Neural cell (in vitro differentiated cells): ENCODE results near the gene RNF19B. TPM values are rescaled to one million over a fixed set of nuclear protein-coding genes. Genes with fewer than 3 reads are reported as not detected.

ENCODE experiments used
- H2AFZ ChIP-seq: fragments of 200-600, 300-800 bp; sonication (generic), shearing (Covaris generic); 2 replicates; pipeline ENCODE4 v1.6.0; 2014; ENCODE audit warnings: low read depth, mild to moderate bottlenecking, antibody characterized with exemption, low read length, moderate library complexity
- H3F3A ChIP-seq: fragments of 200-600 bp; shearing (Covaris generic); 2 replicates; pipeline ENCODE4 v1.6.1; 2016; ENCODE audit warnings: mild to moderate bottlenecking, moderate library complexity, mixed read lengths, antibody characterized with exemption, low read length; ENCODE audit not compliant: insufficient read depth, poor library complexity, severe bottlenecking
- H3K27ac ChIP-seq: fragments of 200-600, 300-800 bp; sonication (generic), shearing (Covaris generic); 2 replicates; pipeline ENCODE4 v1.5.1; 2014; ENCODE audit warnings: mild to moderate bottlenecking, low read length, moderate library complexity
- H3K27me3 ChIP-seq: fragments of 300-800, 200-600 bp; sonication (generic), shearing (Covaris generic); 2 replicates; pipeline ENCODE4 v1.6.0; 2014; ENCODE audit warnings: mild to moderate bottlenecking, low read depth, low read length, moderate library complexity; ENCODE audit not compliant: insufficient read depth
- H3K36me3 ChIP-seq: fragments of 300-800, 200-600 bp; sonication (generic), shearing (Covaris generic); 2 replicates; pipeline ENCODE4 v1.5.1; 2014; ENCODE audit warnings: mild to moderate bottlenecking, antibody characterized with exemption, low read length, moderate library complexity; ENCODE audit not compliant: insufficient read depth
- H3K4me2 ChIP-seq: fragments of 300-800, 200-600 bp; sonication (generic), shearing (Covaris generic); 2 replicates; pipeline ENCODE4 v1.6.0; 2014; ENCODE audit warnings: mild to moderate bottlenecking, low read length
- H3K4me3 ChIP-seq: fragments of 300-800, 200-600 bp; sonication (generic), shearing (Covaris generic); 2 replicates; pipeline ENCODE4 v1.5.1; 2014; ENCODE audit warnings: mild to moderate bottlenecking, low read length, moderate library complexity
- H3K79me2 ChIP-seq: fragments of 200-600 bp; shearing (Covaris generic); replicated peaks from 2 replicates; pipeline ENCODE4 v1.6.0; 2014; ENCODE audit warnings: mild to moderate bottlenecking, low read length, moderate library complexity; ENCODE audit not compliant: insufficient read depth
- H3K9ac ChIP-seq: fragments of 300-800, 200-600 bp; sonication (generic), shearing (Covaris generic); 2 replicates; pipeline ENCODE4 v1.6.1; 2016; ENCODE audit warnings: mild to moderate bottlenecking, low read length, mixed read lengths
- H3K9me2 ChIP-seq: fragments of 200-600 bp; shearing (Covaris generic); 2 replicates; pipeline ENCODE4 v1.6.1; 2016; ENCODE audit warnings: mild to moderate bottlenecking, low read length, mixed read lengths; ENCODE audit not compliant: insufficient read depth
- H3K9me3 ChIP-seq: fragments of 200-600, 300-800 bp; sonication (generic), shearing (Covaris generic); 2 replicates; pipeline ENCODE4 v1.6.1; 2016; ENCODE audit warnings: mild to moderate bottlenecking, mixed run types, low read length, moderate library complexity, mixed read lengths
- H4K20me1 ChIP-seq: fragments of 200-600 bp; shearing (Covaris generic); 2 replicates; pipeline ENCODE4 v1.6.1; 2016; ENCODE audit warnings: mild to moderate bottlenecking, mixed run types; ENCODE audit not compliant: insufficient read depth
- CTCF ChIP-seq: fragments of 450-650 bp; IDR thresholded peaks from 2 replicates; pipeline ENCODE4 v1.5.1; 2014; ENCODE audit warnings: antibody characterized with exemption, mild to moderate bottlenecking, moderate library complexity; ENCODE audit not compliant: poor library complexity, severe bottlenecking
- EP300 ChIP-seq: fragments of 450-650 bp; conservative IDR thresholded peaks from 2 replicates; pipeline ENCODE4 v1.6.1; 2014; ENCODE audit warnings: antibody characterized with exemption, mild to moderate bottlenecking, moderate library complexity; ENCODE audit not compliant: poor library complexity, severe bottlenecking
- EZH2 ChIP-seq: fragments of 200-600, 300-800 bp; shearing (Covaris generic), sonication (generic); IDR thresholded peaks from 2 replicates; pipeline ENCODE4 v1.6.1; 2014; ENCODE audit warnings: antibody characterized with exemption, low read length, borderline replicate concordance, mild to moderate bottlenecking; ENCODE audit not compliant: insufficient read depth, poor library complexity, severe bottlenecking
- MXI1 ChIP-seq: fragments of 450-650 bp; conservative IDR thresholded peaks from 2 replicates; pipeline ENCODE4 v1.6.1; 2014; ENCODE audit warnings: antibody characterized with exemption, mild to moderate bottlenecking; ENCODE audit not compliant: poor library complexity, severe bottlenecking
- POLR2AphosphoS5 ChIP-seq: IDR thresholded peaks from 2 replicates; pipeline ENCODE4 v1.6.1; 2012
- RAD21 ChIP-seq: fragments of 450-650 bp; conservative IDR thresholded peaks from 2 replicates; pipeline ENCODE4 v1.6.1; 2014; ENCODE audit warnings: antibody characterized with exemption, mild to moderate bottlenecking, moderate library complexity
- REST ChIP-seq: IDR thresholded peaks from 2 replicates; pipeline ENCODE4 v1.6.1; 2012; ENCODE audit warnings: borderline replicate concordance
- SMC3 ChIP-seq: fragments of 450-650 bp; conservative IDR thresholded peaks from 2 replicates; pipeline ENCODE4 v1.6.1; 2014; ENCODE audit warnings: antibody characterized with exemption, mild to moderate bottlenecking, moderate library complexity; ENCODE audit not compliant: poor library complexity
- TAF1 ChIP-seq: IDR thresholded peaks from 2 replicates; pipeline ENCODE4 v1.6.1; 2012; ENCODE audit warnings: low read depth
- polyA plus RNA-seq: library from polyadenylated mRNA; depleted of rRNA; stranded (reverse); fragments of >200 nt; gene quantifications from 2 replicates; pipeline ENCODE4 v1.2.3, GENCODE V29; 2014

The RNF19B gene
- polyA plus RNA-seq, 1 donor from 2014 or later: 22.1 TPM

GRCh38 chr1:32984090-32984454 is 19.5 kb upstream of the RNF19B start:
- Histone ChIP-seq H4K20me1 (no peaks in the 10 kb centered on the region), H3K27me3 (no peaks in the 10 kb centered on the region), H2AFZ (peak overlapping the region; percentile 63), H3K36me3 (no peaks in the 10 kb centered on the region), H3F3A (no peaks in the 10 kb centered on the region), H3K27ac (peak overlapping the region; percentile 69), H3K9me2 (no peaks in the 10 kb centered on the region), H3K9me3 (no peaks in the 10 kb centered on the region), H3K9ac (peak overlapping the region; percentile 50), H3K4me3 (peak overlapping the region; percentile 39), H3K79me2 (no peaks in the 10 kb centered on the region), H3K4me2 (peak overlapping the region; percentile 23)
- TF ChIP-seq TAF1 (no peak), EP300 (no peak), MXI1 (no peak), SMC3 (no peak), EZH2 (no peak), CTCF (no peak), RAD21 (no peak), REST (no peak), POLR2AphosphoS5 (no peak)

DNA sequence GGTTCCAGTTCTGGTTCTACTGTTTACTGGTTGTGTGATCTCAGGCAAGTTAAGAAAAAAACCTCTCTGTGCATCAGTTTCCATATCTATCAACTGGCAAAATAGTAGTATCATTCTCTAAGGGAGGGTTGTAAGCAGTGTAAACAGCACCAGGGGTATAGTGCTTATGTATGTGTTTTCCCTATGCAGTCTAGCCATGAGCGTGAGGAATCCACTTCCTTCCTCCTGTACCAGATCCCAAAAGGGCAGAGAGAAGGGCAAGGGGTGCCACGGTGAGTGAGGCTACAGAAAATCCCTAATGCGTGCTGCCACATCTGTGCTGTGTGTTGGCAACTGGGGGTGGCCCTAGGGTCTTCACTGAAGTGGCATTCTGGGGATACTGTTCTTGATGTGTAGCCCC is 18.4 kb upstream of the RNF19B start:
- no peaks in the 10 kb centered on the region for H3F3A ChIP-seq
- no peak overlapping the region for H3K27ac ChIP-seq
- no peaks in the 10 kb centered on the region for H4K20me1 ChIP-seq
- no peaks in the 10 kb centered on the region for H3K9me2 ChIP-seq
- no peak overlapping the region for H3K4me3 ChIP-seq
- no peaks in the 10 kb centered on the region for H3K36me3 ChIP-seq
- H3K9ac ChIP-seq: no peak overlapping the region
- H3K9me3 ChIP-seq: no peaks in the 10 kb centered on the region
- H3K4me2 ChIP-seq: no peak overlapping the region
- no peaks in the 10 kb centered on the region for H3K27me3 ChIP-seq
- H2AFZ ChIP-seq: no peak overlapping the region
- no peak for TF ChIP-seq REST
- TF ChIP-seq POLR2AphosphoS5: no peak
- no peak for TF ChIP-seq MXI1
- TF ChIP-seq EZH2: no peak
- no peak for TF ChIP-seq SMC3
- TF ChIP-seq RAD21: no peak
- TF ChIP-seq CTCF: no peak
- TF ChIP-seq TAF1: no peak
- no peak for TF ChIP-seq EP300
- no peaks in the 10 kb centered on the region for H3K79me2 ChIP-seq
